IMR-90 (cell line): ENCODE measurements around the gene TMEM144.

Source experiments
- CEBPB ChIP-seq: IDR thresholded peaks from 2 replicates; pipeline ENCODE4 v1.6.1; 2012; ENCODE audit warnings: low read depth, low read length, improper control_type of control experiment
- CHD1 ChIP-seq: IDR thresholded peaks from 2 replicates; pipeline ENCODE4 v1.6.1; 2012; ENCODE audit warnings: low read depth, low read length, improper control_type of control experiment
- FOS ChIP-seq: fragments of 150-350 bp; IDR thresholded peaks from 2 replicates; pipeline ENCODE4 v1.6.1; 2016; ENCODE audit warnings: low read depth, low read length
- MAFK ChIP-seq: IDR thresholded peaks from 2 replicates; pipeline ENCODE4 v1.6.1; 2012; ENCODE audit warnings: low read depth, low read length, improper control_type of control experiment
- MXI1 ChIP-seq: IDR thresholded peaks from 2 replicates; pipeline ENCODE4 v1.6.1; 2012; ENCODE audit warnings: low read depth, mild to moderate bottlenecking, low read length, moderate library complexity, borderline replicate concordance
- POLR2A ChIP-seq: IDR thresholded peaks from 2 replicates; pipeline ENCODE4 v1.6.1; 2012; ENCODE audit warnings: mild to moderate bottlenecking, low read depth, low read length
- RAD21 ChIP-seq: IDR thresholded peaks from 2 replicates; pipeline ENCODE4 v1.6.1; 2012; ENCODE audit warnings: low read length, improper control_type of control experiment
- RCOR1 ChIP-seq: IDR thresholded peaks from 2 replicates; pipeline ENCODE4 v1.6.1; 2012; ENCODE audit warnings: mild to moderate bottlenecking, low read length, improper control_type of control experiment; ENCODE audit not compliant: insufficient replicate concordance
- SMC3 ChIP-seq: fragments of 150-350 bp; IDR thresholded peaks from 2 replicates; pipeline ENCODE4 v1.6.1; 2016; ENCODE audit warnings: low read depth, mild to moderate bottlenecking, antibody characterized with exemption, low read length, moderate library complexity
- TF ChIP-seq, protein P1 (sequence below): conservative IDR thresholded peaks from 2 replicates; pipeline ENCODE4 v1.5.1; 2012; ENCODE audit warnings: mild to moderate bottlenecking, low read depth, low read length, improper control_type of control experiment
- TF ChIP-seq, protein P2 (sequence below): fragments of 150-350 bp; IDR thresholded peaks from 2 replicates; pipeline ENCODE4 v1.6.1; 2016; ENCODE audit warnings: low read depth, mild to moderate bottlenecking, low read length, moderate library complexity, borderline replicate concordance

GRCh38 chr4:158211222-158211621 lies 936 bp downstream of the TMEM144 start:
- TF ChIP-seq RAD21: no peak
- TF ChIP-seq, protein P1, sequence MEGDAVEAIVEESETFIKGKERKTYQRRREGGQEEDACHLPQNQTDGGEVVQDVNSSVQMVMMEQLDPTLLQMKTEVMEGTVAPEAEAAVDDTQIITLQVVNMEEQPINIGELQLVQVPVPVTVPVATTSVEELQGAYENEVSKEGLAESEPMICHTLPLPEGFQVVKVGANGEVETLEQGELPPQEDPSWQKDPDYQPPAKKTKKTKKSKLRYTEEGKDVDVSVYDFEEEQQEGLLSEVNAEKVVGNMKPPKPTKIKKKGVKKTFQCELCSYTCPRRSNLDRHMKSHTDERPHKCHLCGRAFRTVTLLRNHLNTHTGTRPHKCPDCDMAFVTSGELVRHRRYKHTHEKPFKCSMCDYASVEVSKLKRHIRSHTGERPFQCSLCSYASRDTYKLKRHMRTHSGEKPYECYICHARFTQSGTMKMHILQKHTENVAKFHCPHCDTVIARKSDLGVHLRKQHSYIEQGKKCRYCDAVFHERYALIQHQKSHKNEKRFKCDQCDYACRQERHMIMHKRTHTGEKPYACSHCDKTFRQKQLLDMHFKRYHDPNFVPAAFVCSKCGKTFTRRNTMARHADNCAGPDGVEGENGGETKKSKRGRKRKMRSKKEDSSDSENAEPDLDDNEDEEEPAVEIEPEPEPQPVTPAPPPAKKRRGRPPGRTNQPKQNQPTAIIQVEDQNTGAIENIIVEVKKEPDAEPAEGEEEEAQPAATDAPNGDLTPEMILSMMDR: no peak
- no peak for TF ChIP-seq POLR2A
- no peak for TF ChIP-seq FOS
- TF ChIP-seq MAFK: no peak
- no peak for TF ChIP-seq SMC3
- TF ChIP-seq, protein P2, sequence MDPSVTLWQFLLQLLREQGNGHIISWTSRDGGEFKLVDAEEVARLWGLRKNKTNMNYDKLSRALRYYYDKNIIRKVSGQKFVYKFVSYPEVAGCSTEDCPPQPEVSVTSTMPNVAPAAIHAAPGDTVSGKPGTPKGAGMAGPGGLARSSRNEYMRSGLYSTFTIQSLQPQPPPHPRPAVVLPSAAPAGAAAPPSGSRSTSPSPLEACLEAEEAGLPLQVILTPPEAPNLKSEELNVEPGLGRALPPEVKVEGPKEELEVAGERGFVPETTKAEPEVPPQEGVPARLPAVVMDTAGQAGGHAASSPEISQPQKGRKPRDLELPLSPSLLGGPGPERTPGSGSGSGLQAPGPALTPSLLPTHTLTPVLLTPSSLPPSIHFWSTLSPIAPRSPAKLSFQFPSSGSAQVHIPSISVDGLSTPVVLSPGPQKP: no peak
- TF ChIP-seq CHD1: no peak
- no peak for TF ChIP-seq RCOR1
- no peak for TF ChIP-seq MXI1
- TF ChIP-seq CEBPB: no peak
